Brain microvascular endothelial cell (primary cell): ENCODE measurements around the gene RERE.

Experiments used
- DNase-seq: peaks from one replicate; pipeline ENCODE4 v3.0.0-alpha.2; 2020
- H3K27ac ChIP-seq: fragments of 250-450 bp; sonication (Bioruptor Pico); 2 replicates; pipeline ENCODE4 v1.5.1; 2020; ENCODE audit warnings: mild to moderate bottlenecking, moderate library complexity
- H3K27me3 ChIP-seq: fragments of 250-450 bp; sonication (Bioruptor Pico); replicated peaks from 2 replicates; pipeline ENCODE4 v1.5.1; 2020; ENCODE audit warnings: mild to moderate bottlenecking
- H3K36me3 ChIP-seq: fragments of 250-450 bp; sonication (Bioruptor Pico); replicated peaks from 2 replicates; pipeline ENCODE4 v1.5.1; 2020; ENCODE audit warnings: mild to moderate bottlenecking
- H3K4me3 ChIP-seq: 2 replicates; pipeline ENCODE4 v1.5.1; 2011; ENCODE audit warnings: low read depth, mild to moderate bottlenecking, control low read depth, low read length, moderate library complexity
- CTCF ChIP-seq: IDR thresholded peaks from 2 replicates; pipeline ENCODE4 v1.5.1; 2011; ENCODE audit warnings: low read depth, mild to moderate bottlenecking, moderate library complexity, low read length, control low read depth, inconsistent platforms; ENCODE audit errors: missing control alignments
- in situ Hi-C: cut with HindIII; loops from 2 replicates; pipeline ENCODE4 v1.10.0; 2017; ENCODE audit warnings: low sequenced_read_pairs, low pct_ligation_motif_present

Gene RERE

GRCh38 chr1:8663090-8663802, 154.2 kb downstream of the RERE start:
- Histone ChIP-seq H3K36me3 (no peaks in the 10 kb centered on the region), H3K27me3 (no peaks in the 10 kb centered on the region), H3K27ac (no peak overlapping the region), H3K4me3 (no peak overlapping the region)
- DNase-seq, result no peak
- in situ Hi-C loops, result no loop called here
- TF ChIP-seq CTCF, result no peak

DNA sequence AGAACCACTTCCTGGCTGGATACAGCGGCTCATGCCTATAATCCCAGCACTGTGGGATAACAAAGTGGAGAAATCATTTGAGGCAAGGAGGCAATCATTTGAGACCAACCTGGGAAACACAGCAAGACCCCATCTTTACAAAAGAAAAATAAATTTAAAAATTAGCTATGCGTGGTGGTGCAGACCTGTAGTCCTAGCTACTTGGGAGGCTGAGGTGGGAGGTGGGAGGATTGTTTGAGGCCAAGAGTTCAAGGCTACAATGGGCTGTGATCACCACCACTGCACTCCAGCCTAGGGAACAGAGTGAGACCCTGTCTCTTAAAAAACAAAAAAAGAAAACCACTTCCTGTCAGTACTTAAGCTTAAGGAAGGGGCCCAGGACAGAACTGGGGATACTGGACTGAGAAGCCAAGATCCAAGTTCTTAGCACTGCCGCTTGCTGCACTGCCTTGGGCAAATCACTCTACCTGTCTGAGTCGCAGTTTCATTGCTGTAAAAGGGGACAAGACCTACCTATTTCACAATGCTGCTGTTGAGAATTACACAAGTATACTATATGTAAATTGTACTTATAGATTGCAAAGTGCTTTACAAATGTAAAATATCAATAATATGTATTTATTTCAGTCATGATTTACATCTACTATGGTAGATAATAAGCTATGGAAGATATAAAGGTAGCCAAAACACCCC, 154.9 kb downstream of the RERE start:
- no peak overlapping the region for H3K4me3 ChIP-seq
- in situ Hi-C loops, result no loop called here
- TF ChIP-seq CTCF, result no peak
- DNase-seq, result no peak
- H3K27ac ChIP-seq, result peak overlapping the region; percentile 86
- H3K27me3 ChIP-seq, result no peaks in the 10 kb centered on the region
- no peaks in the 10 kb centered on the region for H3K36me3 ChIP-seq

DNA sequence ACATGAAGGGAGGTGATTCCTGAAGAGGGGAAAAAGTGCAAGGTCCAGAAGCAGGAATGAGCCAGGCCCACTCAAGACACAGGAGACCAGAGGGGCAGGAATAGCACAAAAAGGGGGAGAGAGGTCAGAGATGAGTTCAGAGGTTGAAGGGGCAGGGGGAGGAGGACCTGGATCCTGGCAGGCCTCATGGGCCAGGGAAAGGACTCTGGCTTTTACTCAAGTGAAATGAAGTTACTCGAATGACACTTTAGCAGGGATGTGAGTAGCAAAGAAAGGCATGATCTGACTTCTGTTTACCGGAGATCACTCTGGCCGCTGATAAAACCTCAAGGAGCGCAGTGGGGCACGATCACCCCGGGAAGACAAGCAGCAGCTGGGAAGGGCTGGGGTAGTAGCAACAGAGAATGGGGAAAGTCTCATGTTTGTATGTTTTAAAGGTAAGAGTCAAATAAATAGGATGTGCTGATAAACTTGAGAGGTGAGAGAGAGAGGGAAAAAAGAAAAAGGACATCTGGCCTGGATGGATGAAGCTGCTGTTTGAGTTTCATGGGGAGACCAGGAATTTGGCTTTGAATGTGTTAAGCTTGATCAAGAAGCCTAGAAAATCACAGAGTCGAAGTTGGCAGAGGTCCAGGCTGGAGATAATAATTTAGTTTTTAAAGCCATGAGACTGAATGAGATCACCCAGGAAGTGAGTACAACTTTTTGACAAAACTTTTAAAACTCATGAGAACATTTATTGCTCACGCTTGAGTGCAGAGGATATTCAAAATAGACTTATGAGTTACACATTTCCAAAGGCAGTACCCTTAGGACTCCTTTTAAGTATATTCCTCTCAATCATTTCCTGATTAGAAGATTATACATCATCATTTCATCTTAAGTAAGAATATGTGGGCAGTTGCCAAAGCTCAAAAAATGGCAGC, 156.0 kb downstream of the RERE start:
- Histone ChIP-seq H3K27me3 (no peaks in the 10 kb centered on the region), H3K36me3 (no peaks in the 10 kb centered on the region), H3K27ac (peak overlapping the region; percentile 86), H3K4me3 (no peak overlapping the region)
- TF ChIP-seq CTCF, result no peak
- in situ Hi-C loops, result no loop called here
- DNase-seq, result peak; percentile 94

DNA sequence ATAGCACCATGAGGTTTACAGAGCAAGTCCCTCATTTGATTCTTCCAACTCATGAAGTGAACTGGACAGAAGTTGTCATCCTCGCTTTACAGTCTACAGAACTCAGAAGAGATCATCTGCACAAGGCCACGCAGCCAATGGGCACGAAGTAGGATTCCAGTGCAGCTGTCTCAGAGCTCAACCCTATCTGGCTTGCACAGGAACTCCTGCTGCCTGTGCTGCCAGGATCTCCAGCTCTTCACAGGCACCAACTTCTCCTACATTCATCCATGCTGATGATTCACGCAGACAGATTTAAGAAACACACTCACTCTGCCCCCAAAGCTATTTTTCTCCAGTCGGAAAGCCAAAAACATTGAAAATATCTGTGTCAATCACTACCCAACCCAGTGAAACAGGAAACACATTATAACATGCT, 157.0 kb downstream of the RERE start:
- H3K27ac ChIP-seq, result peak overlapping the region; percentile 86
- TF ChIP-seq CTCF, result no peak
- H3K4me3 ChIP-seq, result no peak overlapping the region
- no peaks in the 10 kb centered on the region for H3K27me3 ChIP-seq
- H3K36me3 ChIP-seq, result no peaks in the 10 kb centered on the region
- in situ Hi-C loops, result no loop called here
- DNase-seq, result peak; percentile 87

DNA sequence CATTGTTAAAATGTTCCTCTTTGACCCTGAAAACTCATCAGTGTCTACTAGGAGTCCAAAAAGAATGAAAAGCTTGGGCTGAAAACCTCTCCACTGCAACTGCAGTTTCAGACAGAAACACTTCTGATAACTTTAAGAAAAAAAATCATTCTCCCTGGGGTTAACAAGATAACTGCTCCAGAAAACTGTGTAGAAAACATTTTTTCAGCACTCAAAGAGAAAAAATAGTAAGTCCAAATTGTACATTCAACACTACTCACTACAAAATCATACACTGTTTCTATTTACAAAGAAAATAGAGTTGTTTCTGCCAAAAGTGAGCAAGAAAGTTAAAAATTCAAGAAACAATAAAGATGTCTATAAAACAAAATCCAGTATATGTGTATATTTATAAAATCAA, 157.8 kb downstream of the RERE start:
- Histone ChIP-seq H3K27me3 (no peaks in the 10 kb centered on the region), H3K4me3 (no peak overlapping the region), H3K27ac (no peak overlapping the region), H3K36me3 (no peaks in the 10 kb centered on the region)
- in situ Hi-C loops, result no loop called here
- DNase-seq, result no peak
- TF ChIP-seq CTCF, result no peak
